CD4-positive, alpha-beta T cell treated with Interleukin-4 for 4 hours (primary cell): Measurements from ENCODE around the gene KRT9.
"Not testable (repeated sequence)": the region's sequence is repeated elsewhere in the genome, so short reads cannot be mapped to it uniquely, and the experiment has no call there.

Experiments used
- DNase-seq: peaks from one replicate; pipeline ENCODE4 v3.0.0-alpha.2; 2020

The KRT9 gene

GRCh38 chr17:41576740-41577139 lies 4.9 kb upstream of the KRT9 start:
- DNase-seq, result not testable (repeated sequence)

GRCh38 chr17:41575336-41575735 lies 3.5 kb upstream of the KRT9 start:
- no peak for DNase-seq

GRCh38 chr17:41567317-41567716 lies 4.5 kb downstream of the KRT9 start:
- DNase-seq, result no peak

GRCh38 chr17:41565338-41565737 lies 6.5 kb downstream of the KRT9 start:
- no peak for DNase-seq

GRCh38 chr17:41563607-41564170 lies 8.2 kb downstream of the KRT9 start:
- no peak for DNase-seq

- no peak for DNase-seq
These were observed 10.3 kb downstream of the KRT9 start for GRCh38 chr17:41561554-41561953.

- DNase-seq, result no peak
These were observed 12.3 kb downstream of the KRT9 start for GRCh38 chr17:41559548-41559947.

- DNase-seq, result no peak
These were observed 14.9 kb downstream of the KRT9 start for GRCh38 chr17:41556931-41557330.

GRCh38 chr17:41556306-41556705 lies 15.6 kb downstream of the KRT9 start:
- DNase-seq, result no peak

- no peak for DNase-seq
These were observed 16.6 kb downstream of the KRT9 start for GRCh38 chr17:41555105-41555887.

- no peak for DNase-seq
These were observed 17.7 kb downstream of the KRT9 start for GRCh38 chr17:41553987-41554680.

- no peak for DNase-seq
These were observed 18.7 kb downstream of the KRT9 start for GRCh38 chr17:41553176-41553575.

- DNase-seq, result no peak
These were observed 19.4 kb downstream of the KRT9 start for GRCh38 chr17:41552455-41552854.

GRCh38 chr17:41551365-41551764 lies 20.5 kb downstream of the KRT9 start:
- no peak for DNase-seq

- no peak for DNase-seq
These were observed 22.2 kb downstream of the KRT9 start for GRCh38 chr17:41549596-41550039.

GRCh38 chr17:41548844-41549595 lies 22.8 kb downstream of the KRT9 start:
- DNase-seq, result peak; percentile 81

- peak; percentile 14 for DNase-seq
These were observed 23.7 kb downstream of the KRT9 start for GRCh38 chr17:41547921-41548843.

GRCh38 chr17:41547378-41547841 lies 24.4 kb downstream of the KRT9 start:
- no peak for DNase-seq

- no peak for DNase-seq
These were observed 25.0 kb downstream of the KRT9 start for GRCh38 chr17:41546819-41547218.

GRCh38 chr17:41545829-41546410 lies 25.9 kb downstream of the KRT9 start:
- no peak for DNase-seq

- DNase-seq, result no peak
These were observed 26.9 kb downstream of the KRT9 start for GRCh38 chr17:41544935-41545334.

- DNase-seq, result no peak
These were observed 27.4 kb downstream of the KRT9 start for GRCh38 chr17:41544491-41544892.
